Liver (tissue), 9 donors: ENCODE data around the gene LYPD8. TPM values are rescaled to one million over a fixed set of nuclear protein-coding genes. Genes with fewer than 3 reads are reported as not detected.

Source experiments
- DNase-seq: peaks from one replicate; pipeline ENCODE4 v3.0.0-alpha.2; 2017; ENCODE audit warnings: low spot score
- H3K27ac ChIP-seq, 2 donors: one replicate each; pipeline ENCODE4 v1.7.0; 2013; ENCODE audit warnings: inconsistent platforms in 2 of 2, low read length in 2 of 2, control low read depth in 1 of 2, low read depth in 1 of 2, mild to moderate bottlenecking in 1 of 2
- H3K27me3 ChIP-seq, 4 donors: one replicate each; pipeline versions ENCODE4 v1.6.1 to v1.7.0; 2013; ENCODE audit warnings: low read length in 3 of 4, inconsistent platforms in 1 of 4, mild to moderate bottlenecking in 1 of 4, moderate library complexity in 1 of 4; ENCODE audit not compliant: control insufficient read depth in 4 of 4, insufficient read depth in 4 of 4
- H3K36me3 ChIP-seq, 4 donors: one replicate each; pipeline versions ENCODE4 v1.6.1 to v1.7.0; 2013; ENCODE audit warnings: low read length in 3 of 4, mild to moderate bottlenecking in 3 of 4, low read depth in 1 of 4, moderate library complexity in 1 of 4; ENCODE audit not compliant: control insufficient read depth in 4 of 4, insufficient read depth in 3 of 4
- H3K4me1 ChIP-seq, 4 donors: one replicate each; pipeline versions ENCODE4 v1.6.1 to v1.7.0; 2013; ENCODE audit warnings: low read length in 3 of 4, mild to moderate bottlenecking in 3 of 4, moderate library complexity in 1 of 4; ENCODE audit not compliant: control insufficient read depth in 4 of 4, insufficient read depth in 4 of 4
- H3K4me3 ChIP-seq, 3 donors: one replicate each; pipeline versions ENCODE4 v1.6.1 to v1.7.0; 2013; ENCODE audit warnings: low read length in 3 of 3, control low read depth in 1 of 3, low read depth in 1 of 3, mild to moderate bottlenecking in 1 of 3
- H3K9ac ChIP-seq, 2 donors: one replicate each; pipeline ENCODE4 v1.7.0; 2013; ENCODE audit warnings: low read length in 2 of 2, mild to moderate bottlenecking in 2 of 2, moderate library complexity in 2 of 2, control low read depth in 1 of 2, low read depth in 1 of 2
- H3K9me3 ChIP-seq, 4 donors: one replicate each; pipeline versions ENCODE4 v1.6.1 to v1.7.0; 2013; ENCODE audit warnings: low read length in 3 of 4; ENCODE audit not compliant: control insufficient read depth in 4 of 4
- EGR1 ChIP-seq, 2 donors: IDR thresholded peaks; 2 replicates each; pipeline ENCODE4 v1.6.1; 2016 to 2018; ENCODE audit warnings: antibody characterized with exemption in 2 of 2, low read depth in 2 of 2
- HNF4A ChIP-seq, 2 donors: conservative IDR thresholded peaks; 2 replicates each; pipeline ENCODE4 v1.6.1; 2016; ENCODE audit warnings: antibody characterized with exemption in 2 of 2, mild to moderate bottlenecking in 2 of 2
- HNF4G ChIP-seq: IDR thresholded peaks from 2 replicates; pipeline ENCODE4 v1.6.1; 2016; ENCODE audit warnings: antibody characterized with exemption
- RAD21 ChIP-seq, 2 donors: IDR thresholded peaks; 2 replicates each; pipeline ENCODE4 v1.6.1; 2016; ENCODE audit warnings: antibody characterized with exemption in 2 of 2, mild to moderate bottlenecking in 2 of 2
- SP1 ChIP-seq: IDR thresholded peaks from 2 replicates; pipeline ENCODE4 v1.6.1; 2018; ENCODE audit warnings: antibody characterized with exemption, mild to moderate bottlenecking
- TAF1 ChIP-seq: conservative IDR thresholded peaks from 2 replicates; pipeline ENCODE4 v1.6.1; 2016; ENCODE audit warnings: antibody characterized with exemption, mild to moderate bottlenecking
- YY1 ChIP-seq: IDR thresholded peaks from 2 replicates; pipeline ENCODE4 v1.6.1; 2016; ENCODE audit warnings: antibody characterized with exemption, mild to moderate bottlenecking
- WGBS: extraction: QIAGEN DNeasy Blood & Tissue Kit; methylation state at CpG from one replicate; pipeline ENCODE4 v1.1.7; 2013; 5-methylcytosine and 5-hydroxymethylcytosine counted together
- polyA plus RNA-seq, 2 donors: library from polyadenylated mRNA; stranded (reverse) in 1 of 2; unstranded in 1 of 2; fragments of 200-250 nt in 1 of 2; fragments of >200 nt in 1 of 2; fragmentation: Nextera tagmentation in 1 of 2; extraction: Ambion mirVana in 1 of 2; gene quantifications; one replicate each; pipeline versions ENCODE4 v1.2.1 to v1.2.3, GENCODE V29; 2013 to 2015
- total RNA-seq, 2 donors: library from RNA; depleted of rRNA; stranded (reverse); fragments of >200 nt; gene quantifications; one replicate each; pipeline ENCODE4 v1.2.3, GENCODE V29; 2014
- TF ChIP-seq, protein P1 (sequence below): fragments of 150-350 bp; IDR thresholded peaks from 2 replicates; pipeline ENCODE4 v1.5.1; 2017; ENCODE audit warnings: improper control_type of control experiment, low read depth, low read length; ENCODE audit not compliant: missing input control
- TF ChIP-seq, protein P2 (sequence below): IDR thresholded peaks from 2 replicates; pipeline ENCODE4 v1.6.1; 2016; ENCODE audit warnings: antibody characterized with exemption
- TF ChIP-seq, protein P3 (sequence below): IDR thresholded peaks from 2 replicates; pipeline ENCODE4 v1.6.1; 2016; ENCODE audit warnings: antibody characterized with exemption
- TF ChIP-seq, protein P4 (sequence below): IDR thresholded peaks from 2 replicates; pipeline ENCODE4 v1.6.1; 2016; ENCODE audit warnings: antibody characterized with exemption, mild to moderate bottlenecking
- donor health status: healthy.
- donor health status: healthy.
- donor health status: healthy.
- donor health status: healthy.
- donor health status: healthy.

The LYPD8 gene
- total and polyA plus RNA-seq, 4 donors: not detected

DNA sequence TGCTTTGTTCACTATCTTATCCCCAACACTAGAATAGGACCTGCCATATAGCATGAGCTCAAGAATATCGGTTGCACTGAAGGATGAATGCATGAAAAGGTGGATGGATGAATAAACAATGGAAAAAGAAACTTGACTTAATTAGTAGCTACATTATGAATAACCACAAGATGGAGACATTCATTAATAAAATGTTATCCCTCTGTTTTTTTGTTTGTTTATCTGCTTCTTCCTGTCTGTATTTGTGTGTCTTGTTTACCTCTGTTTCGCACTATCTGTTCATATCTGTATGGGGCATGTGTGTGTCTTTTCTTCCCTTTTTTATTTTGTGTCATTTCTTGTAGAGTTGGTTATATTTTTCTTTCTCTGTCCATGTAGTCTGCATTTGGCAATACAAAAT is 51.9 kb downstream of the LYPD8 start:
- 56% methylated on average over 2 of the region's 2 CpGs for WGBS
- H3K9me3 ChIP-seq: no peaks in the 10 kb centered on the region
- no peak overlapping the region for H3K27ac ChIP-seq
- H3K36me3 ChIP-seq: no peaks in the 10 kb centered on the region
- H3K9ac ChIP-seq: no peak overlapping the region
- no peaks in the 10 kb centered on the region for H3K27me3 ChIP-seq
- DNase-seq: no peak
- H3K4me1 ChIP-seq: no peaks in the 10 kb centered on the region
- TF ChIP-seq, protein P1, sequence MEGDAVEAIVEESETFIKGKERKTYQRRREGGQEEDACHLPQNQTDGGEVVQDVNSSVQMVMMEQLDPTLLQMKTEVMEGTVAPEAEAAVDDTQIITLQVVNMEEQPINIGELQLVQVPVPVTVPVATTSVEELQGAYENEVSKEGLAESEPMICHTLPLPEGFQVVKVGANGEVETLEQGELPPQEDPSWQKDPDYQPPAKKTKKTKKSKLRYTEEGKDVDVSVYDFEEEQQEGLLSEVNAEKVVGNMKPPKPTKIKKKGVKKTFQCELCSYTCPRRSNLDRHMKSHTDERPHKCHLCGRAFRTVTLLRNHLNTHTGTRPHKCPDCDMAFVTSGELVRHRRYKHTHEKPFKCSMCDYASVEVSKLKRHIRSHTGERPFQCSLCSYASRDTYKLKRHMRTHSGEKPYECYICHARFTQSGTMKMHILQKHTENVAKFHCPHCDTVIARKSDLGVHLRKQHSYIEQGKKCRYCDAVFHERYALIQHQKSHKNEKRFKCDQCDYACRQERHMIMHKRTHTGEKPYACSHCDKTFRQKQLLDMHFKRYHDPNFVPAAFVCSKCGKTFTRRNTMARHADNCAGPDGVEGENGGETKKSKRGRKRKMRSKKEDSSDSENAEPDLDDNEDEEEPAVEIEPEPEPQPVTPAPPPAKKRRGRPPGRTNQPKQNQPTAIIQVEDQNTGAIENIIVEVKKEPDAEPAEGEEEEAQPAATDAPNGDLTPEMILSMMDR: peak; percentile 29
- TF ChIP-seq RAD21 (IDR thresholded peaks at IDR 0.05) (peak; percentile 67 to 68), HNF4G (no peak)
- H3K4me3 ChIP-seq: no peak overlapping the region

DNA sequence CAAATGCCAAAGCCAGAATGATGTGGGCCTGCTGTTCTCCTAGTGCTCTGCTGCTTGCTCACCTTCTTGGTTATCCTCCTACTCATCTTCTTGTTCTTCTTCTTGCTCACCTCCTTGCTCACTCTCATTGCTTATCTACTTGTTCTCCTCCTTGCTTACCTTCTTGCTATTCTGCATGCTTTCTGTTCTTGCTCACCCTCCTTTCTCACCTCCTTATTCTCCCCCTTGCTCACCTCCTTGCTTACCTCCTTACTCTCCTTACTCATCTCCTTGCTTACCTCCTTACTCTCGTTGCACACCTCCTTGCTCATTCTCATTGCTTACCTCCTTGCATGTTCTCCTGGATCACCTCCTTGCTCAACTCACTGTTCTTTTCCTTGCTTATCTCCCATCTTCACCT is 52.8 kb downstream of the LYPD8 start, which contains the start of gene OR14I1:
Gene OR14I1 (minus strand): TSS at position 53 of the 400 bp plus-strand sequence.
- no peak for TF ChIP-seq SP1
- TF ChIP-seq, protein P2, sequence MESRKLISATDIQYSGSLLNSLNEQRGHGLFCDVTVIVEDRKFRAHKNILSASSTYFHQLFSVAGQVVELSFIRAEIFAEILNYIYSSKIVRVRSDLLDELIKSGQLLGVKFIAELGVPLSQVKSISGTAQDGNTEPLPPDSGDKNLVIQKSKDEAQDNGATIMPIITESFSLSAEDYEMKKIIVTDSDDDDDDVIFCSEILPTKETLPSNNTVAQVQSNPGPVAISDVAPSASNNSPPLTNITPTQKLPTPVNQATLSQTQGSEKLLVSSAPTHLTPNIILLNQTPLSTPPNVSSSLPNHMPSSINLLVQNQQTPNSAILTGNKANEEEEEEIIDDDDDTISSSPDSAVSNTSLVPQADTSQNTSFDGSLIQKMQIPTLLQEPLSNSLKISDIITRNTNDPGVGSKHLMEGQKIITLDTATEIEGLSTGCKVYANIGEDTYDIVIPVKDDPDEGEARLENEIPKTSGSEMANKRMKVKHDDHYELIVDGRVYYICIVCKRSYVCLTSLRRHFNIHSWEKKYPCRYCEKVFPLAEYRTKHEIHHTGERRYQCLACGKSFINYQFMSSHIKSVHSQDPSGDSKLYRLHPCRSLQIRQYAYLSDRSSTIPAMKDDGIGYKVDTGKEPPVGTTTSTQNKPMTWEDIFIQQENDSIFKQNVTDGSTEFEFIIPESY: no peak
- TF ChIP-seq EGR1 (IDR thresholded peaks at IDR 0.05; ENCODE audit: low read depth in 2 of 2): no peak
- TF ChIP-seq, protein P3, sequence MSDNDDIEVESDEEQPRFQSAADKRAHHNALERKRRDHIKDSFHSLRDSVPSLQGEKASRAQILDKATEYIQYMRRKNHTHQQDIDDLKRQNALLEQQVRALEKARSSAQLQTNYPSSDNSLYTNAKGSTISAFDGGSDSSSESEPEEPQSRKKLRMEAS: no peak
- TF ChIP-seq, protein P4, sequence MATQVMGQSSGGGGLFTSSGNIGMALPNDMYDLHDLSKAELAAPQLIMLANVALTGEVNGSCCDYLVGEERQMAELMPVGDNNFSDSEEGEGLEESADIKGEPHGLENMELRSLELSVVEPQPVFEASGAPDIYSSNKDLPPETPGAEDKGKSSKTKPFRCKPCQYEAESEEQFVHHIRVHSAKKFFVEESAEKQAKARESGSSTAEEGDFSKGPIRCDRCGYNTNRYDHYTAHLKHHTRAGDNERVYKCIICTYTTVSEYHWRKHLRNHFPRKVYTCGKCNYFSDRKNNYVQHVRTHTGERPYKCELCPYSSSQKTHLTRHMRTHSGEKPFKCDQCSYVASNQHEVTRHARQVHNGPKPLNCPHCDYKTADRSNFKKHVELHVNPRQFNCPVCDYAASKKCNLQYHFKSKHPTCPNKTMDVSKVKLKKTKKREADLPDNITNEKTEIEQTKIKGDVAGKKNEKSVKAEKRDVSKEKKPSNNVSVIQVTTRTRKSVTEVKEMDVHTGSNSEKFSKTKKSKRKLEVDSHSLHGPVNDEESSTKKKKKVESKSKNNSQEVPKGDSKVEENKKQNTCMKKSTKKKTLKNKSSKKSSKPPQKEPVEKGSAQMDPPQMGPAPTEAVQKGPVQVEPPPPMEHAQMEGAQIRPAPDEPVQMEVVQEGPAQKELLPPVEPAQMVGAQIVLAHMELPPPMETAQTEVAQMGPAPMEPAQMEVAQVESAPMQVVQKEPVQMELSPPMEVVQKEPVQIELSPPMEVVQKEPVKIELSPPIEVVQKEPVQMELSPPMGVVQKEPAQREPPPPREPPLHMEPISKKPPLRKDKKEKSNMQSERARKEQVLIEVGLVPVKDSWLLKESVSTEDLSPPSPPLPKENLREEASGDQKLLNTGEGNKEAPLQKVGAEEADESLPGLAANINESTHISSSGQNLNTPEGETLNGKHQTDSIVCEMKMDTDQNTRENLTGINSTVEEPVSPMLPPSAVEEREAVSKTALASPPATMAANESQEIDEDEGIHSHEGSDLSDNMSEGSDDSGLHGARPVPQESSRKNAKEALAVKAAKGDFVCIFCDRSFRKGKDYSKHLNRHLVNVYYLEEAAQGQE: no peak
- TF ChIP-seq TAF1: no peak
- no peak for TF ChIP-seq HNF4A (conservative IDR thresholded peaks at IDR 0.05)

DNA sequence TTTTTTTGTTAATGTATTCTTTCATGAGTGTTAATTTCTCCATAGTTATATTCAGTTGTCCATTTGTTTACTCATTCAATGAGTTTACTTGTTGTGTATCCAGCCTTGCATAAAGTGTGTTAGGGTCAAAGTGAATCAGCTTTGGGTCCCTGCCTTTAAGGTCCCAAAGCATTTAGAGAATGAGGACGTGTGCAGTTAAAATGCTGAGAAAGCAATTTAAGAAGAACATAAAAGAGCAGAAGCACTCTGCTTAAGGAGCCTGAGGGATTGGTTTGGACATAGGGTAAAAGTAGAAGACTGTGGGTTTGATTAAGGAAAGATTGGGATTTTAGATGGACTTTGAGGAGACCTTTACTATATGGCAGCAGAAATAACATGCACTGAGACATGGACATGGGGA is 56.5 kb downstream of the LYPD8 start:
- WGBS: 42% methylated on average over 1 of the region's 1 CpG
- Histone ChIP-seq H3K27ac (no peak overlapping the region), H3K9ac (no peak overlapping the region), H3K36me3 (no peaks in the 10 kb centered on the region), H3K4me1 (no peaks in the 10 kb centered on the region), H3K9me3 (no peaks in the 10 kb centered on the region), H3K4me3 (no peak overlapping the region), H3K27me3 (no peaks in the 10 kb centered on the region)
- TF ChIP-seq SP1: no peak
- no peak for TF ChIP-seq HNF4G
- no peak for TF ChIP-seq YY1
- no peak for DNase-seq

More for the DNA sequence above, 52.8 kb downstream of the LYPD8 start, which contains the start of gene OR14I1:
- H3K27me3 ChIP-seq: no peaks in the 10 kb centered on the region
- 63% methylated on average over 1 of the region's 1 CpG for WGBS
- H3K36me3 ChIP-seq: no peaks in the 10 kb centered on the region
- H3K9ac ChIP-seq: no peak within 1 kb of the TSS
- H3K4me3 ChIP-seq: no peak within 1 kb of the TSS
- no peak for DNase-seq
- no peaks in the 10 kb centered on the region for H3K9me3 ChIP-seq
- no peaks in the 10 kb centered on the region for H3K4me1 ChIP-seq
- no peak within 1 kb of the TSS for H3K27ac ChIP-seq
